ENCODE results near the gene KIF18B.

The KIF18B gene

DNA sequence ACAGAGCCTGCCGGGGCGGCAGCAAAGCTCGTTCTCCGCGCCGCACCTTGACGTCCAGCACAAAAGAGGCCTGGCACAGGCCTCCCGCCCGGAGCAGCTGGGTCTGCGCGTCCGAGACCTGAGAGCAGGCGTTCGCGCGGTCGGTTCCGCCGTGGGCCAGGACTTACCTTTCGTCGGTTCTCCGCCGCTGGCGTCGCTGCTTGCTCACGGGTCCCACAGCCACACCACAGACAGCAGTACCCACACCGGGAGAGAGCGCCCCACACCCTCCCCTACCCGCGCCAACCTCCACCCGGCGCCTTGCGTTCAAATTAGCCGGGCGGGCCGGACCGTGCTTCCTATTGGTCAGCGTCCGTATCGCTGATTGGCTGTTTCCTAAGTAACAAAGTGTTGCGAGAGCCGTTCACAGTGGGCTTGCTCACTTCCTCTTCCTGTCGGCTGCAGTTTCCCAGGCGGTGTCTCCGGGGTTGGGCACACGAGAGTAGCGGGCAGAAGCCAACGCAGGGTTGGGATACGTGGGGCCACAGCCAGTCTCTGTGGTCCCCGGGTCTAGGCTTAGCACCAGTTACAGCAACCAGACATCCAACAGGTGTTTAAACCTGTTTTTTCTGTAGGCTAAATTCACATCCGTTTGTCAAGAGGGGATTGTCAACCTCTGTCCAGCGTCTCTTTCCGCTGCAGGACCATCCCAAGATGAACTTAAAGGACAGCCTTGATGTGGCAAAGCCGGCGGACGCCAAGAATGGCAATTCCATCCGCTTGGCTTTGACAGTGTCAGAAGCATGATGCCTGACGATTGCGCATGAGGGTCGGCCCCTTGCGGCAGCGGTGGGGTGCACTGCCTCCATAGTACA is at the start of gene KIF18B:
TSS of gene KIF18B (minus strand) at position 313 of the 854 bp plus-strand sequence. CDS start 11,429 bp downstream, outside the sequence.
- Histone ChIP-seq H3K27me3 (ENCODE audit: insufficient read depth, low read length) (no peaks in the 10 kb centered on the region), H3K79me2 (ENCODE audit: control insufficient read depth, insufficient read depth, low read length, unreplicated experiment) (peaks cover 48% of the 10 kb centered on the region), H2AFZ (ENCODE audit: low read length, unreplicated experiment) (peak within 1 kb of the TSS; percentile 87), H3K4me1 (ENCODE audit: control insufficient read depth, insufficient read depth, low read length, unreplicated experiment) (peaks cover 4% of the 10 kb centered on the region), H3K36me3 (ENCODE audit: insufficient read depth, low read length) (no peaks in the 10 kb centered on the region), H3K27ac (ENCODE audit: low read depth, low read length) (peak within 1 kb of the TSS; percentile 59), H3K4me3 (ENCODE audit: low read depth, low read length) (peak within 1 kb of the TSS; percentile 100)

DNA sequence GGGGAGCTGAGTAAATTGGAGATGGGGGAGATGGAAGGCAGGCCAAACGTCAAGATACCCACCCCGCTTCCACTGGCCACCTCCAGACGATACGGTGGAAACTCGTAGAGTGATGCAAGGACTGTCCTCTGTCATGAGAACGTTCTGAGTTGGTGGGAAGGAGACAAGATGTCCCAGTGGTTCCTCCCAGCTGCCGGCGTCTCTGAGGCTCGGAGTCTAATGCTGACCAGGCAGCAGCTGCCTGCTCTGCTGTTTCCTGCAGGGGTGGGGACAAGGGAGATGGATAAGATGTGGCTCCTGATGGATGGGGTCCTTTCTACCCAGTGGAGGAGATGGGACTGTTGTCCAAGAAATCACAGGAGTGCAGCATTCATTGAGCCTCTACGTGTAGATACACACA is 48.7 kb upstream of the KIF18B start:
- H2AFZ ChIP-seq (ENCODE audit: low read length, unreplicated experiment) = no peak overlapping the region
- H3K4me3 ChIP-seq (ENCODE audit: low read depth, low read length) = no peak overlapping the region
- peaks cover 5% of the 10 kb centered on the region for H3K4me1 ChIP-seq (ENCODE audit: control insufficient read depth, insufficient read depth, low read length, unreplicated experiment)
- H3K79me2 ChIP-seq (ENCODE audit: control insufficient read depth, insufficient read depth, low read length, unreplicated experiment) = no peaks in the 10 kb centered on the region
- peaks cover 7% of the 10 kb centered on the region; the same call in 1 of the 2 replicates for H3K27me3 ChIP-seq (ENCODE audit: insufficient read depth, low read length)
- H3K36me3 ChIP-seq (ENCODE audit: insufficient read depth, low read length) = no peaks in the 10 kb centered on the region
- H3K27ac ChIP-seq (ENCODE audit: low read depth, low read length) = no peak overlapping the region

DNA sequence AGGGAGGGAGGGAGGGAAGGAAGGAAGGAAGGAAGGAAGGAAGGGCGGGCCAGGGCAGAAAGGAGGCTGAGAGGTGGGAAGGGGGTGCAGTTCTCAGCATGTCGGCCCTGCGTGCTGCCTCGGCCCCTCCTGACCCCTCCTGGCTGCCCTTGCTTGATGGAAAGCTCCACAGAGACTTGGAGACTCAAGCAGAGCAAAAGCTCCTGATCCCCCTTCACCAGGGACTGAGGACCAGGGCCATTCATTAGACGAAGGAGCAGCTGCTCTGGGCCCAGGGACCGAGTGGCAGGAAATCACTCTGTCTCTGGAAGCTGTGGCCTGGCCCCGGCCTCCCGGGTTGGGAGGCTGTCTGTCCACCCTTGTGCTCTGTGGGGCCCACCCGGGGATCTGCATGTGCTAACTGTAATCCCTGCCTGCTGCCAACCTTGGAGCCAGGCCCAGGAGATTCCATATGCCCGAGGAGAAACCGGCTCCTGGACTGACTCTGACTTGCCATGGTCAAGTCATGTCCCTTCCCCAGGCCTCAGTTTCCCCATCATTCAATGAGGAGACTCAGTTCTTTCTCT is 47.9 kb upstream of the KIF18B start:
- Histone ChIP-seq H3K36me3 (ENCODE audit: insufficient read depth, low read length) (no peaks in the 10 kb centered on the region), H2AFZ (ENCODE audit: low read length, unreplicated experiment) (no peak overlapping the region), H3K4me3 (ENCODE audit: low read depth, low read length) (no peak overlapping the region), H3K27ac (ENCODE audit: low read depth, low read length) (no peak overlapping the region), H3K79me2 (ENCODE audit: control insufficient read depth, insufficient read depth, low read length, unreplicated experiment) (no peaks in the 10 kb centered on the region), H3K27me3 (ENCODE audit: insufficient read depth, low read length) (peaks cover 7% of the 10 kb centered on the region; the same call in 1 of the 2 replicates), H3K4me1 (ENCODE audit: control insufficient read depth, insufficient read depth, low read length, unreplicated experiment) (peaks cover 5% of the 10 kb centered on the region)

DNA sequence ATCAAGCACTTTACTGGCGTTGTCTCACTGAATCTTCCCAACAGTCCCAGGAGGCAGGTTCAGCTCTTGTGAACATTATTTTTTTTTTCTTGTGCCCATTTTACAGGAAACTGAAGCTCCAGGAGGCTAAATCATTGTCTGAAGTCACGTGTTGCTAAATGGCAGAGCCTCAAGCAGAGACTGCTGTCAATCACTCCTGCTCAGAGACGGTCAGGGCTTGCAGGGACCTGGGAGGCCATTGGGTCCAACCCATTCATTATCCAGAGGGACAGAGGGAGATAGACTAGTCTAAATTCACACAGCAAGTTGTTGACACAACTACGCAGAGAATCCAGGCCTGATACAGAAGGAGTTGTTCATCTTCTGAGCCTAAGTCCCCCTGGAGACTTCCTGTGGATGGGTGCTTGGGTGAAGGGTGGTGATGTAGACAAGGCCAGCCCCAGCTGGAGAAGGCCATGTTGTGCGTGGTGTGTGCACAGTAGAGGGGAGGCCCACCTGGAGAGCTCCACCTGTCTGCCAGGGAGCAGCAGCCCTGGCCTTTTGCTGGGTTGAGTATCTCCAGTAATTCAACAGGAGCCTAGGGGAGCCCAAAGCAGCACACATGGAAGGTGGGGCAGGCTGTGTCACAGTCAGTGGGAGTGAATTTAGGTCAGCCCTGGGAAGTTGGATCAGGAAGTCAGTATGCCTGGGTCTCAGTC is 44.8 kb upstream of the KIF18B start:
- no peaks in the 10 kb centered on the region for H3K79me2 ChIP-seq (ENCODE audit: control insufficient read depth, insufficient read depth, low read length, unreplicated experiment)
- no peak overlapping the region for H2AFZ ChIP-seq (ENCODE audit: low read length, unreplicated experiment)
- peaks cover 6% of the 10 kb centered on the region; the same call in 1 of the 2 replicates for H3K27me3 ChIP-seq (ENCODE audit: insufficient read depth, low read length)
- peaks cover 1% of the 10 kb centered on the region for H3K4me1 ChIP-seq (ENCODE audit: control insufficient read depth, insufficient read depth, low read length, unreplicated experiment)
- H3K4me3 ChIP-seq (ENCODE audit: low read depth, low read length) = no peak overlapping the region
- no peak overlapping the region for H3K27ac ChIP-seq (ENCODE audit: low read depth, low read length)
- H3K36me3 ChIP-seq (ENCODE audit: insufficient read depth, low read length) = no peaks in the 10 kb centered on the region

DNA sequence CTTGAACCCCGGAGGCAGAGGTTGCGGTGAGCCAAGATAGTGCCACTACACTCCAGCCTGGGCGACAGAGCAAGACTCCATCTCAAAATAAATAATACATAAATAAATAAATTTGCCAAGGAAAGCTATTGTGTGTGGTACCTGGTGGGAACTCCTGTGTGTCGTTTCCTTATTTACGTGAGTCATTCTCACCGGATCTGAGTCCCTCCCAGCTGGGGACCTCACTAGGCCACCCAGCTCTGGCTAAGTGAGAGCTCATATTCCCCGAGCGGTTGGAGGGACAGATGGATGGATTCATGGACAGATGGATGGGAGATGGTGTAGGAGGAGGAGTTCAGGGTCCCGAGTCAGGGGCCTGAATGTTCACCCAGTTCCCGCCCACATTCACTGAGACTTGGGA is 43.4 kb upstream of the KIF18B start:
- Histone ChIP-seq H3K4me3 (ENCODE audit: low read depth, low read length) (no peak overlapping the region), H3K27me3 (ENCODE audit: insufficient read depth, low read length) (peaks cover 13% of the 10 kb centered on the region), H3K79me2 (ENCODE audit: control insufficient read depth, insufficient read depth, low read length, unreplicated experiment) (no peaks in the 10 kb centered on the region), H3K36me3 (ENCODE audit: insufficient read depth, low read length) (no peaks in the 10 kb centered on the region), H3K4me1 (ENCODE audit: control insufficient read depth, insufficient read depth, low read length, unreplicated experiment) (no peaks in the 10 kb centered on the region), H2AFZ (ENCODE audit: low read length, unreplicated experiment) (no peak overlapping the region), H3K27ac (ENCODE audit: low read depth, low read length) (no peak overlapping the region)

DNA sequence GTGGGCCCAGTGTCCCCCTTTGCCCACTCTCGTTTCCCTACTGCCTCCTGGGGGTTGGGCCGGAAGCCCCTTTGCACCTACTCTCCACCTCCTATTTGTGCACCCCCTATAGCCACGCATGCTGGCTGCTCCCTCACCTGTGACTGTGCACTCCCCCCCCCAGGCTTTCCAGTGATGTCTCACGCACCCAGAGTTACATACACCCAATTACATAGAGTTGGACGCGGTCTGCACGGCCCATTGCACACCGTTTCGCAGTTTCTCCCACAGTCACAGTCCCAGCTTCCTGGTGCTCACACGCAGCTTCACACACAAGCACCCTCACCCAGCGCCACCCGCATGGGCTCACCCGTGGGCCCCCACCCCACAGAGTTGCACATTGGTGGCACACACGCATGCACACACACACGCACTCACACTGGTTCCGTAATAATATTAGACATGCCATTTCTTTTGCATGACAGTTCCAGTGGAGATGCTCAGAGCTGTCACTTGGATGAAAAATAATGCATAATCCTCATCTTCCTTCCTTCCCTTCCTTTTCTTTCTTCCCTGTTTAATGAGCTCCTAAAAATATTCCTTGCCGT is 42.1 kb upstream of the KIF18B start:
- H3K4me3 ChIP-seq (ENCODE audit: low read depth, low read length) = no peak overlapping the region
- no peaks in the 10 kb centered on the region for H3K79me2 ChIP-seq (ENCODE audit: control insufficient read depth, insufficient read depth, low read length, unreplicated experiment)
- no peak overlapping the region for H2AFZ ChIP-seq (ENCODE audit: low read length, unreplicated experiment)
- H3K36me3 ChIP-seq (ENCODE audit: insufficient read depth, low read length) = no peaks in the 10 kb centered on the region
- no peak overlapping the region for H3K27ac ChIP-seq (ENCODE audit: low read depth, low read length)
- H3K27me3 ChIP-seq (ENCODE audit: insufficient read depth, low read length) = peaks cover 16% of the 10 kb centered on the region
- no peaks in the 10 kb centered on the region for H3K4me1 ChIP-seq (ENCODE audit: control insufficient read depth, insufficient read depth, low read length, unreplicated experiment)

DNA sequence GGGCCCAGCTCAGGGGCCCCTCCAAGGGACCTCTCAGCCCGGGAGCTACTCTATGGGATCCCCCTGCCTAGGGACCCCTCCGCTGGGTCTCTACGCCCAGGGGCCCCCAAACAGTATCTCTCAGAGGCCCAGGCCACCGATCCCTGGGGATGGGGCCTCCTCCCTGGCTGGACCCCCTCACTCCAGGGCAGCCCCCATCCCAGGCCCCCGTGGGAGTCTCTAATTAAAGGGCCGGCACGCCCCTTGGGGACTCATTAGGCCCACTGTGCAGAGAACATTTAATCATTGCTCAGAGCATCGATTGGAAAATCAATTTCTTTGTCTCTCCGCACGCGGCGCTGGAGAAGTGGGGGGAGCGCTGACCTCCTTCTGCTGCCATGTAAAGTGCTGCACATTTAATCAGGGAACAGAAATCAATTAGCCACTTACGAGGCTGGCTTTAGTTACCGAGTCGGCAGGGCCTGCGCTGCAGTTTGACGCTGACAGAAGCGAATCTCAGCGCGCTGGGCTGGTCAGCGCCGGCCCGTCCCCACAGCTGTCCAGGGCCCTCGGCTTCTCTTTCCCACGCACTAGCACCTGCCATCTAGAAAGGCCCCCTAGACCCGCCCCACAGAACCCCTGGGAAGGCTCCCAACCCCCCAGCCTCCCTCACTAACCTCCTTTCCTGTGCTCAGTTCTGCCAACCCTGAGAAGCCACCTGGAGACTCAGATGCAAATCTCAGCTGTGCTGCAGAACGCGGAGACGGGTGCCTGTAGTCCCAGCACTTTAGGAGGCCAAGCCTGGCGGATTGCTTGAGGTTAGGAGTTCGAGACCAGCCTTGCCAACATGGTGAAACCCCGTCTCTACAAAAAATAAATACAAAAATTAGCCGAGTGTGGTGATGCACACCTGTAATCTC is 40.7 kb upstream of the KIF18B start:
- H3K27ac ChIP-seq (ENCODE audit: low read depth, low read length) = no peak overlapping the region
- peaks cover 16% of the 10 kb centered on the region for H3K27me3 ChIP-seq (ENCODE audit: insufficient read depth, low read length)
- H3K4me3 ChIP-seq (ENCODE audit: low read depth, low read length) = no peak overlapping the region
- no peak overlapping the region for H2AFZ ChIP-seq (ENCODE audit: low read length, unreplicated experiment)
- H3K4me1 ChIP-seq (ENCODE audit: control insufficient read depth, insufficient read depth, low read length, unreplicated experiment) = no peaks in the 10 kb centered on the region
- H3K79me2 ChIP-seq (ENCODE audit: control insufficient read depth, insufficient read depth, low read length, unreplicated experiment) = no peaks in the 10 kb centered on the region
- no peaks in the 10 kb centered on the region for H3K36me3 ChIP-seq (ENCODE audit: insufficient read depth, low read length)

DNA sequence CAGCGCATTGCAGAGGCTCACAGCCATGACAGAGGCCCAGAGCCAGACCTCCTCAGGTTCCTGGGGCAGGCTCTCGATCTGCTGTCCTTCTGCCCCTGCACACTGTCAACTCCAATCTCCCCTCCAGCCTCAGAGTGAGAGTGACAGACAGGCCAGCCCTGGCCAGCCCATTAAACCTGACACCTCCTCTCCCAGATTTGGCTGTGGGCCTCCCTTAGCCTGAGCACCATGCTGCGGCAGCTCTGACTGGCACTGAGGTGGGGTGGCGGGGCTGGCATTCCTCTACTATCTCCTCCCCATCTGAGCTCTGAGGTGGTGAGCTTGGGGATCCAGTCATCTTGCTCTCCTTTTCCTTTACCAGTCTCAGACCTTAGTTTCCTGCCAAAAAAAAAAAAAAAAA is 36.0 kb upstream of the KIF18B start:
- Histone ChIP-seq H3K36me3 (ENCODE audit: insufficient read depth, low read length) (no peaks in the 10 kb centered on the region), H2AFZ (ENCODE audit: low read length, unreplicated experiment) (no peak overlapping the region), H3K4me3 (ENCODE audit: low read depth, low read length) (no peak overlapping the region), H3K79me2 (ENCODE audit: control insufficient read depth, insufficient read depth, low read length, unreplicated experiment) (no peaks in the 10 kb centered on the region), H3K27me3 (ENCODE audit: insufficient read depth, low read length) (peaks cover 16% of the 10 kb centered on the region), H3K4me1 (ENCODE audit: control insufficient read depth, insufficient read depth, low read length, unreplicated experiment) (peaks cover 17% of the 10 kb centered on the region), H3K27ac (ENCODE audit: low read depth, low read length) (no peak overlapping the region)

DNA sequence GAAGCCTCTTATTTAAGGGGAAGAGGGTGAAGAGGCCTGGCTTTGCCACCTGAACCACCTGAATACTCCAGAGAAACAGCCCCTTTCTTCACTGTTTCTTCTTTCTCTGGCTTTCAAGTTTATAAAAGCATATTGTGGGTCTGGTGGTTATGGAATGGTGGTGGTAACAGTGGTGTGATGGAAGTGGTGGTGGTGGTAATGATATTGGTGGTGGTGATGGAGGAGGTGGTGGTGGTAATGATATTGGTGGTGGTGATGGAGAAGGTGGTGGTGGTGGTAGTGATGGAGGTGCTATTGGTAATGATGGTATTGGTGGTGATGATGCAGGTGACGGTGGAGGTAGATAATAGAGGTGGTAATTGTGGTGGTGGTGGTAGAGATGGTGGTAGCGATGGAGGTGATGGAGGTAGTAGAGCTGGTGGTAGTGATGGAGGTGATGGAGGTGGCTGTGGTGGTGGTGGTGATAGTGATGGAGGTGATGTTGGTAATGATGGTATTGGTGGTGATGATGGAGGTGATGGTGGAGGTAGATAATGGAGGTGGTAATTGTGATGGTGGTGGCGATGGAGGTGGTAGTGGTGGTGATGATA is 34.6 kb upstream of the KIF18B start:
- Histone ChIP-seq H3K4me1 (ENCODE audit: control insufficient read depth, insufficient read depth, low read length, unreplicated experiment) (peaks cover 17% of the 10 kb centered on the region), H3K27me3 (ENCODE audit: insufficient read depth, low read length) (peaks cover 10% of the 10 kb centered on the region), H3K36me3 (ENCODE audit: insufficient read depth, low read length) (no peaks in the 10 kb centered on the region), H2AFZ (ENCODE audit: low read length, unreplicated experiment) (no peak overlapping the region), H3K4me3 (ENCODE audit: low read depth, low read length) (peak overlapping the region; percentile 72; the same call in 1 of the 2 replicates), H3K27ac (ENCODE audit: low read depth, low read length) (peak overlapping the region; percentile 81; the same call in 1 of the 2 replicates), H3K79me2 (ENCODE audit: control insufficient read depth, insufficient read depth, low read length, unreplicated experiment) (no peaks in the 10 kb centered on the region)

Data from ACC112 (cell line).